ENCODE measurements around the gene RHOA.

- TF ChIP-seq, protein P1, sequence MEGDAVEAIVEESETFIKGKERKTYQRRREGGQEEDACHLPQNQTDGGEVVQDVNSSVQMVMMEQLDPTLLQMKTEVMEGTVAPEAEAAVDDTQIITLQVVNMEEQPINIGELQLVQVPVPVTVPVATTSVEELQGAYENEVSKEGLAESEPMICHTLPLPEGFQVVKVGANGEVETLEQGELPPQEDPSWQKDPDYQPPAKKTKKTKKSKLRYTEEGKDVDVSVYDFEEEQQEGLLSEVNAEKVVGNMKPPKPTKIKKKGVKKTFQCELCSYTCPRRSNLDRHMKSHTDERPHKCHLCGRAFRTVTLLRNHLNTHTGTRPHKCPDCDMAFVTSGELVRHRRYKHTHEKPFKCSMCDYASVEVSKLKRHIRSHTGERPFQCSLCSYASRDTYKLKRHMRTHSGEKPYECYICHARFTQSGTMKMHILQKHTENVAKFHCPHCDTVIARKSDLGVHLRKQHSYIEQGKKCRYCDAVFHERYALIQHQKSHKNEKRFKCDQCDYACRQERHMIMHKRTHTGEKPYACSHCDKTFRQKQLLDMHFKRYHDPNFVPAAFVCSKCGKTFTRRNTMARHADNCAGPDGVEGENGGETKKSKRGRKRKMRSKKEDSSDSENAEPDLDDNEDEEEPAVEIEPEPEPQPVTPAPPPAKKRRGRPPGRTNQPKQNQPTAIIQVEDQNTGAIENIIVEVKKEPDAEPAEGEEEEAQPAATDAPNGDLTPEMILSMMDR (IDR thresholded peaks at IDR 0.05; ENCODE audit: low read depth, low read length, missing input control) = no peak
- TF ChIP-seq, protein P2, sequence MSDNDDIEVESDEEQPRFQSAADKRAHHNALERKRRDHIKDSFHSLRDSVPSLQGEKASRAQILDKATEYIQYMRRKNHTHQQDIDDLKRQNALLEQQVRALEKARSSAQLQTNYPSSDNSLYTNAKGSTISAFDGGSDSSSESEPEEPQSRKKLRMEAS (IDR thresholded peaks at IDR 0.05) = no peak
- TF ChIP-seq SP1 (IDR thresholded peaks at IDR 0.05) = no peak
- no peak for TF ChIP-seq TAF1 (conservative IDR thresholded peaks at IDR 0.05)
- TF ChIP-seq GABPA (IDR thresholded peaks at IDR 0.05 in 1 of 2, conservative IDR thresholded peaks at IDR 0.05 in 1 of 2) = no peak
- TF ChIP-seq RAD21 (IDR thresholded peaks at IDR 0.05) = no peak
- no peak for TF ChIP-seq EGR1 (IDR thresholded peaks at IDR 0.05; ENCODE audit: low read depth in 2 of 2)
- TF ChIP-seq YY1 (IDR thresholded peaks at IDR 0.05) = no peak
- TF ChIP-seq FOXA1 (IDR thresholded peaks at IDR 0.05) = no peak
- no peak for TF ChIP-seq RXRA (IDR thresholded peaks at IDR 0.05)
- TF ChIP-seq NR2F2 (IDR thresholded peaks at IDR 0.05) = no peak
- TF ChIP-seq, protein P3, sequence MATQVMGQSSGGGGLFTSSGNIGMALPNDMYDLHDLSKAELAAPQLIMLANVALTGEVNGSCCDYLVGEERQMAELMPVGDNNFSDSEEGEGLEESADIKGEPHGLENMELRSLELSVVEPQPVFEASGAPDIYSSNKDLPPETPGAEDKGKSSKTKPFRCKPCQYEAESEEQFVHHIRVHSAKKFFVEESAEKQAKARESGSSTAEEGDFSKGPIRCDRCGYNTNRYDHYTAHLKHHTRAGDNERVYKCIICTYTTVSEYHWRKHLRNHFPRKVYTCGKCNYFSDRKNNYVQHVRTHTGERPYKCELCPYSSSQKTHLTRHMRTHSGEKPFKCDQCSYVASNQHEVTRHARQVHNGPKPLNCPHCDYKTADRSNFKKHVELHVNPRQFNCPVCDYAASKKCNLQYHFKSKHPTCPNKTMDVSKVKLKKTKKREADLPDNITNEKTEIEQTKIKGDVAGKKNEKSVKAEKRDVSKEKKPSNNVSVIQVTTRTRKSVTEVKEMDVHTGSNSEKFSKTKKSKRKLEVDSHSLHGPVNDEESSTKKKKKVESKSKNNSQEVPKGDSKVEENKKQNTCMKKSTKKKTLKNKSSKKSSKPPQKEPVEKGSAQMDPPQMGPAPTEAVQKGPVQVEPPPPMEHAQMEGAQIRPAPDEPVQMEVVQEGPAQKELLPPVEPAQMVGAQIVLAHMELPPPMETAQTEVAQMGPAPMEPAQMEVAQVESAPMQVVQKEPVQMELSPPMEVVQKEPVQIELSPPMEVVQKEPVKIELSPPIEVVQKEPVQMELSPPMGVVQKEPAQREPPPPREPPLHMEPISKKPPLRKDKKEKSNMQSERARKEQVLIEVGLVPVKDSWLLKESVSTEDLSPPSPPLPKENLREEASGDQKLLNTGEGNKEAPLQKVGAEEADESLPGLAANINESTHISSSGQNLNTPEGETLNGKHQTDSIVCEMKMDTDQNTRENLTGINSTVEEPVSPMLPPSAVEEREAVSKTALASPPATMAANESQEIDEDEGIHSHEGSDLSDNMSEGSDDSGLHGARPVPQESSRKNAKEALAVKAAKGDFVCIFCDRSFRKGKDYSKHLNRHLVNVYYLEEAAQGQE (IDR thresholded peaks at IDR 0.05) = no peak
- TF ChIP-seq HNF4G (IDR thresholded peaks at IDR 0.05) = no peak
Observed at GRCh38 chr3:49434731-49435130, 23.0 kb upstream of the RHOA start.
